AG04450 (cell line): ENCODE results near the gene CPS1. TPM values are rescaled to one million over a fixed set of nuclear protein-coding genes. Genes with fewer than 3 reads are reported as not detected.

Experiments
- CTCF ChIA-PET: fragments of 300-600, 350-600 bp; formaldehyde crosslinking; extraction: SDS; loops from one replicate; lab custom pipeline; 2022; ENCODE audit warnings: antibody characterized with exemption, inconsistent platforms; lab: Charles Lee
- POLR2A ChIA-PET: fragments of 350-600 bp; formaldehyde crosslinking; extraction: SDS; loops from one replicate; lab custom pipeline; 2021; ENCODE audit warnings: antibody characterized with exemption, inconsistent platforms; lab: Yijun Ruan, JAX
- DNase-seq: peaks from one replicate; pipeline ENCODE4 v3.0.0-alpha.2; 2011; ENCODE audit warnings: low read depth, low spot score
- H3K27ac ChIP-seq: one replicate; pipeline ENCODE4 v1.5.1; 2012; ENCODE audit warnings: low read depth, low read length, control low read depth
- H3K27me3 ChIP-seq: one replicate; pipeline ENCODE4 v1.6.0; 2012; ENCODE audit warnings: low read length; ENCODE audit not compliant: control insufficient read depth, insufficient read depth
- H3K4me3 ChIP-seq: 2 replicates; pipeline ENCODE4 v1.5.1; 2011; ENCODE audit warnings: mild to moderate bottlenecking, low read depth, low read length, control low read depth
- H3K9me3 ChIP-seq: 2 replicates; pipeline ENCODE4 v1.5.1; 2012; ENCODE audit warnings: low read length; ENCODE audit not compliant: control insufficient read depth, insufficient read depth
- polyA plus RNA-seq: library from polyadenylated mRNA; depleted of rRNA; stranded (reverse); fragments of >200 nt; gene quantifications from 2 replicates; pipeline ENCODE4 v1.2.3, GENCODE V29; 2011
- TF ChIP-seq, protein P1 (sequence below): IDR thresholded peaks from 2 replicates; pipeline ENCODE4 v1.5.1; 2011; ENCODE audit warnings: low read depth, low read length, control low read depth, inconsistent platforms

CPS1 gene
- polyA plus RNA-seq, 1 experiment: 21.6 TPM

- ChIA-PET POLR2A (no interaction called here), CTCF (no interaction called here)
- Histone ChIP-seq H3K9me3 (no peaks in the 10 kb centered on the region), H3K27me3 (no peaks in the 10 kb centered on the region), H3K4me3 (no peak overlapping the region), H3K27ac (no peak overlapping the region)
- no peak for DNase-seq
- TF ChIP-seq, protein P1, sequence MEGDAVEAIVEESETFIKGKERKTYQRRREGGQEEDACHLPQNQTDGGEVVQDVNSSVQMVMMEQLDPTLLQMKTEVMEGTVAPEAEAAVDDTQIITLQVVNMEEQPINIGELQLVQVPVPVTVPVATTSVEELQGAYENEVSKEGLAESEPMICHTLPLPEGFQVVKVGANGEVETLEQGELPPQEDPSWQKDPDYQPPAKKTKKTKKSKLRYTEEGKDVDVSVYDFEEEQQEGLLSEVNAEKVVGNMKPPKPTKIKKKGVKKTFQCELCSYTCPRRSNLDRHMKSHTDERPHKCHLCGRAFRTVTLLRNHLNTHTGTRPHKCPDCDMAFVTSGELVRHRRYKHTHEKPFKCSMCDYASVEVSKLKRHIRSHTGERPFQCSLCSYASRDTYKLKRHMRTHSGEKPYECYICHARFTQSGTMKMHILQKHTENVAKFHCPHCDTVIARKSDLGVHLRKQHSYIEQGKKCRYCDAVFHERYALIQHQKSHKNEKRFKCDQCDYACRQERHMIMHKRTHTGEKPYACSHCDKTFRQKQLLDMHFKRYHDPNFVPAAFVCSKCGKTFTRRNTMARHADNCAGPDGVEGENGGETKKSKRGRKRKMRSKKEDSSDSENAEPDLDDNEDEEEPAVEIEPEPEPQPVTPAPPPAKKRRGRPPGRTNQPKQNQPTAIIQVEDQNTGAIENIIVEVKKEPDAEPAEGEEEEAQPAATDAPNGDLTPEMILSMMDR: no peak
Observed at GRCh38 chr2:210539578-210540416, 16.6 kb upstream of the CPS1 start.

DNA sequence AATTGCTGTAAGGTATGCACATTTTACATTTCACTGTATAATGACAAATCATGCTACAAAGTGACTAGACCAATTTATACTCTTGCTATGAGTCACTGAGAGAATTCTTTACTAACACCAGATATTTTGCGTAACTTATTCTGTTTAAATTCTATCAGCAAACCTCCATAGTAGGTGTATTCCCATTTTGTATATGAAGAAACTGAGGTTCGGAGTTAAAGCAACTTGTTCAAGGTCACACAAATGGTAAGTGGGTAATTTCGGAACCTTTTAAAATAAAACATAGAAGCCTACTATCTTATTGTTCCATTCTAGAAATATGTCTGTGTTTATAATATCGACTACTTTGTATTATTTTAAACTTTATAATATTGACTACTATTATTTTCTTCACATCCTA lies 15.9 kb upstream of the CPS1 start:
- POLR2A ChIA-PET: no interaction called here
- TF ChIP-seq, protein P1: no peak
- no peak for DNase-seq
- no peak overlapping the region for H3K4me3 ChIP-seq
- CTCF ChIA-PET: interaction anchor here (1.6 kb wide), 1 partner anchor 38 kb away, joined by 9 read pairs; no protein-coding TSS in a partner anchor
- no peaks in the 10 kb centered on the region for H3K27me3 ChIP-seq
- H3K27ac ChIP-seq: no peak overlapping the region
- H3K9me3 ChIP-seq: no peaks in the 10 kb centered on the region

GRCh38 chr2:210540900-210541289 lies 15.5 kb upstream of the CPS1 start:
- CTCF ChIA-PET: interaction anchor here (1.6 kb wide), 1 partner anchor 38 kb away, joined by 9 read pairs; no protein-coding TSS in a partner anchor
- DNase-seq: no peak
- no peaks in the 10 kb centered on the region for H3K9me3 ChIP-seq
- no peak overlapping the region for H3K4me3 ChIP-seq
- TF ChIP-seq, protein P1: no peak
- H3K27ac ChIP-seq: no peak overlapping the region
- POLR2A ChIA-PET: no interaction called here
- H3K27me3 ChIP-seq: no peaks in the 10 kb centered on the region

DNA sequence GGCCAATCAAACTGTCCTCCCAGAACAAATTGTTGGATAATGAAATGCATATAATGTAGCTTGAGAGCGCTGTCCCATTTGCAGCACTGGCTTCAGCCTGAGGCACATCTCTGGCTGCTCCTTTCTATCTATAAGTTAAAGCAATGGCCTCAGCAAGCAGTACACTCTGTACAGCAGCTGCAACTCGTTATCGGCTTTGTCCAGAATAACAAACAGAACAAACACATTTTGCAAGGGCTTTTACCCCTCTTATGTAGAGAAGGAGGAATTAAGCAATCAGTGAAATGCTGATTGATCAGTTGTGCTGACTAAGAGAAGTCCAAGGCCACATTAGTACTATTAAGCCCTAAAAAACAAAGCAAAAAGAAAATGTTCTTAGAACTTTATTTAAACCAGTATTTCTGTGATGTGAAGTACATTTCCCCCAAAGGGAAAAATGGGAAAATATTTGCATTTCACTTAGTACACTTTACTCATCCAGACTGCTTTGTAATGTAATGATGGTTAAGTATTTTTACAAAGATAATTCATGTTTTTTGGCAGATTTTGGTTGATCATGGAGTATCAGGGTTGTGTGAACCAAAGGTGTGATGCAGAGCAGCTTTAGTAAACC lies 15.0 kb upstream of the CPS1 start:
- Histone ChIP-seq H3K27me3 (no peaks in the 10 kb centered on the region), H3K9me3 (no peaks in the 10 kb centered on the region), H3K27ac (no peak overlapping the region), H3K4me3 (no peak overlapping the region)
- TF ChIP-seq, protein P1: no peak
- CTCF ChIA-PET: interaction anchor here (1.6 kb wide), 1 partner anchor 39 kb away, joined by 9 read pairs; no protein-coding TSS in a partner anchor
- POLR2A ChIA-PET: no interaction called here
- no peak for DNase-seq
